GM21447 (cell line): ENCODE data around the gene NUSAP1.
"Not testable (repeated sequence)": the region's sequence is repeated elsewhere in the genome, so short reads cannot be mapped to it uniquely, and the experiment has no call there.

ENCODE experiments used
- ATAC-seq: cut with Tn5 transposase; IDR thresholded peaks from one replicate; pipeline ENCODE4 v1.9.1; 2021; ENCODE audit not compliant: unreplicated experiment

NUSAP1 gene, protein sequence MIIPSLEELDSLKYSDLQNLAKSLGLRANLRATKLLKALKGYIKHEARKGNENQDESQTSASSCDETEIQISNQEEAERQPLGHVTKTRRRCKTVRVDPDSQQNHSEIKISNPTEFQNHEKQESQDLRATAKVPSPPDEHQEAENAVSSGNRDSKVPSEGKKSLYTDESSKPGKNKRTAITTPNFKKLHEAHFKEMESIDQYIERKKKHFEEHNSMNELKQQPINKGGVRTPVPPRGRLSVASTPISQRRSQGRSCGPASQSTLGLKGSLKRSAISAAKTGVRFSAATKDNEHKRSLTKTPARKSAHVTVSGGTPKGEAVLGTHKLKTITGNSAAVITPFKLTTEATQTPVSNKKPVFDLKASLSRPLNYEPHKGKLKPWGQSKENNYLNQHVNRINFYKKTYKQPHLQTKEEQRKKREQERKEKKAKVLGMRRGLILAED

DNA sequence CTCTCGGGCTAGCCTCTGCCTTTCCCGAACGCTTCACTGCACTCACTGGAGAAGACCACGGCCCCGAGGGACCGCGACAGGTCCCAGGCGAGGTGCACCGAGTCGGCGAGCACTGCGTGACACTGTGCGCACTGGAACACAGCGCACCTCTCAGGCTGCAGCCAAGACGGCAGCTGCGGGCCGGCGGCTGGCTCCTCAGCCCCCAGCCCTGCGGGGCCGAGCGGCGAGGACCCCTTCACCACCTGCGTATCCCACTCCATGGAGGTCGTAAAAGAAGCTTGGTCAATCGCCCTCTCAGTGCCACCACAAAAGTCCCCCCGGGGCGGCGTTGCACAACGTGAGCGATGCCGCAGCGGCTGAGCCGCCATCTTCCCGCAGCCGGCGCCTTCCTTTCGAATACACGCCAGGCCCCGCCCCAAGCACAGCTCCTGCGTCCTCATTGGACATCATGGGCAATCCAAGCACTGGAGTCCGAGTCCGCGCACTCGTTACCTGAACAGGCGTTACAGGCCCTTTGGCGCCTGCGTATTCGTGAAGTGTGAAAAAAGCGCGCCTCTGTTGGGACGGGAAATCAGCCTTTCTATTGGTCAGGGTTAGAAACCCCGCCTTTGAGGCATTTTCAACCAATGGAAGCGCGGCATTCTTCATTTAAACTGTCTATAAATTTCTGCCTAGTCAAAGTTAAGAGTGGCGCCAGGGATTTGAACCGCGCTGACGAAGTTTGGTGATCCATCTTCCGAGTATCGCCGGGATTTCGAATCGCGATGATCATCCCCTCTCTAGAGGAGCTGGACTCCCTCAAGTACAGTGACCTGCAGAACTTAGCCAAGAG is at the start of gene NUSAP1, which contains the start of gene OIP5:
TSS of gene NUSAP1 (plus strand) at position 688 of the 832 bp plus-strand sequence. CDS start at position 765, 77 bp downstream.
TSS of gene OIP5 (minus strand) at position 398 of the 832 bp plus-strand sequence. CDS start at position 368, 30 bp downstream.
- ATAC-seq = peak; percentile 83

DNA sequence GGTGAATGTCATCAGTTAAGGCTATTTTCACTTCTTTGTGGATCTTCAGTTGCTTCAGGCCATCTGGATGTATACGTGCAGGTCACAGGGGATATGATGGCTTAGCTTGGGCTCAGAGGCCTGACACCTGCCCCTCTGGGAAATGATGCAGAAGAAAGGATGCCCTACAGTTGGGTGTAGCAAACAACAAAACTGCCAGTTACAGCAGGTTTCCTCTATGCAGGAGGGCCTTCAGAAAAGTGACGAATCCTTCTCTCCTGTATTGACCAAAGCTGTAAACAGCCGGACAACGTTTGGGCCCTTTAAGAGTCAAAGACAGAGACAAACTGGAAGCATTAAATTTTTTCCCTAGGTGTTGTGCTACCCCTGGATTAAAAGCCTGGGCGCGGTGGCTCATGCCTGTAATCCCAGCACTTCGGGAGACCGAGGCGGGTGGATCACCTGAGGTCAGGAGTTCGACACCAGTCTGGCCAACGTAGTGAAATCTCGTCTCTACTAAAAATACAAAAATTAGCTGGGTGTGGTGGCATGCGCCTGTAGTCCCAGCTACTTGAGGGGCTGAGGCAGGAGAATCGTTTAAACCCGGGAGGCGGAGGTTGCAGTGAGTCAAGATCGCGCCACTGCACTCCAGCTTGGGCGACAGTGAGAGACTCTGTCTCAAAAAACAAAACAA is 49.6 kb upstream of the NUSAP1 start:
- ATAC-seq = not testable (repeated sequence)

DNA sequence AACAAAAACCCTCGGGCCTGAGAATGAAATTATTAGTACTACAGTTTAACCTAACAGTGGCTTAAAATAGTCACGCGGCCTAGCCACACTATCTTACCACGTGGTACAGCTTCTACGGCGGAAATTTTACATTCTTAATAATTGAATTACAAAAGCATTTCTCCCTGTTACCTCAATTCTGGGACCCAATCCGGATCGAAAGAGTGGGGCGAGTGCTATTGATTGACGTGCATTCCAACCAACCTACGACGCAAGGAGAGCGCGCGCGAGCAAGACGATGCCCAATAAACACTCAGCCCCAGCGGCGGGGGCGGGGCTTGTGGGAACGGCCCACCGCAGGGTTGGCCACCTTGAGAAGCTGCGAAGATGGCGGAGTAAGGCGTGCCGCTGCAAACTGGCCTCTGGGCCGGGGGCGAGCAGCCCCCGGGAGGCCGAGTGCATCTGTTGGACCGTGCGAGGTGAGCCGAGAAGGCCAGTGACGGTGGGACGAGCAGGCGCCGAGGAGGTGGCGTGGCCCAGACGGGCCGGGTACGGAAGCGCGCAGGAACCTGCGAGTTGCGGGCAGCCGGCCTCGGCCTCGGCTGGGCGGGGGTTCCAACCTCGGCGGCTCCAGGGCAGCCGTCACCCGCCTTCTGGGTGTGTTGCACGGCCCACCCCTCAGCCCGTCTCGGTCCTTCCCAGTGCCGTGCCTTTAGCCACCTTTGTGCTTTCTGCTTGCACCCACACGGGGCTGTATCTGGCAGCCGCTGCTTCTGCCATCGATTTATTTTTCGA is 48.8 kb upstream of the NUSAP1 start:
- peak; percentile 93 for ATAC-seq

DNA sequence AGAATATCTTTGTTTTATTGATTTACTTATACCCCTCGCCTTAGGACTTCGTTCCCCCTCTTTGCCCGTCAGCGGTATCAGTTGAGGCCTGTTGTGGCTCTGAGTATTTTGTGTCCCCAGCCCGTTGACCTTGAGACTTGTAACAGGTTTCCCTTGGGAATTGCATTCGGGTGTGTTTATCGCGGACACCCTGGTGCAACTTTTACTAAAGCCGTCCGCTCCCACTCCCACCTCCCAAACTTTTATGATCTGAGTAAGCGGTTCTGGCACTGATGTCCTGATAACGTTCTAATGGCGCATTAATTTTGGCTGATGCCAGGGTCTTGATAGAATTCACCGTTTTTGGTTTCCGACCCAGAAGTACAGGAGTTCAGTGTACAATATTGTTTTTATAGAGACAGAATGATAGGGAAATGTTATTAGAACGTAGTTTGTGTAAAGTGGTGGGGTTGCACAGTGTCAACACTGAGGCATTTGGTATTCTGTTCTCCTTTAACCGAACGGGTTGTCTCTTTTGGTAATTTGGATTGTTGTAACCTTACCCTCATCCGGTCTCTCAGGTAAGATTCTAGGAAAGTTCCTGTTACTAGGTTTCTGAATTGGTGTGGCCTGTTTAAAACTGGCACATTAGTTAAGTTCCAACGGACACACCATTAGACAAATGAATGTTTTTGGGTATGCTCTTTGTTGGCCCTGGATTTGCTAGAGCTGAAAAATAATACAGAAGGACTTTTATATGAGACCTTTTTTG is 48.1 kb upstream of the NUSAP1 start:
- no peak for ATAC-seq

DNA sequence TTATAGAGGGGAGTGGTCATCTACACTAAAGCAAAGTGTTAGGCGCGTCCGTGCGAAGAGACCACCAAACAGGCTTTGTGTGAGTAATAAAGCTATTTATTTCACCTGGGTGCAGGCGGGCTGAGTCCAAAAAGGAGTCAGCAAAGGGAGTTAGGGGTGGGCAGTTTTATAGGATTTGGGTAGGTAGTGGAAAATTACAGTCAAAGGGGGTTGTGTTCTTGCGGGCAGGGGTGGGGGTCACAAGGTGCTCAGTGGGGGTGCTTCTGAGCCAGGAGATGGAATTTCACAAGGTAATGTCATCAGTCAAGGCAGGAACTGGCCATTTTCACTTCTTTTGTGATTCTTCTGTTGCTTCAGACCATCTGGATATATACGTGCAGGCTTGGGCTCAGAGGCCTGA is 47.4 kb upstream of the NUSAP1 start:
- ATAC-seq = no peak

DNA sequence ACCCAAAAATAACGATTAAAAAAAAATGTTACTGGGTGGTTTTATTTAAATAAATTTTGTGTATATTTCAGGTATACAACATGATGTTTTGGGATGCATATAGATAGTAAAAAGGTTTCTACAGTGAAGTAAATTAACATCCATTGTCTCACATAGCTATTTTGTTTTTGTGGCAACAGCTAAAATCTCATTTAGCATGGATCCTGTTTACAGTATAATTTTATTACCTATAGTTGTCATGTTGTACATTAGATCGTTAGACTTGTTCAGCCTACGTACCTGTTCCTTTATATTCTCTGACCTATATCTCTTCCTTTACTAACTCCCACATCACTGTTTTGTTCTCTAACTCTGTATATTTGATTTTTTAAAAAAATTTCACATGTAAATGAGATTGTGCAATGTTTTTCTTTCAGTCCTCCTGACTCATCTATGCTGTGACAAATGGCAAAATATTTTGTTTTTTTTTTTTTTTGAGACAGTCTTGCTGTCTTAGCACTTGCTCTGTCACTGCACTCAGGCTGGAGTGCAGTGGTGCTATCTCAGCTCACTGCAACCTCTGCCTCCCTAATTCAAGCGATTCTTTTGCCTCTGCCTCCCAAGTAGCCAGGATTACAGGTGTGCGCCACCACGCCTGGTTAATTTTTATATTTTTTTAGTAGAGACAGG is 45.9 kb upstream of the NUSAP1 start:
- no peak for ATAC-seq

DNA sequence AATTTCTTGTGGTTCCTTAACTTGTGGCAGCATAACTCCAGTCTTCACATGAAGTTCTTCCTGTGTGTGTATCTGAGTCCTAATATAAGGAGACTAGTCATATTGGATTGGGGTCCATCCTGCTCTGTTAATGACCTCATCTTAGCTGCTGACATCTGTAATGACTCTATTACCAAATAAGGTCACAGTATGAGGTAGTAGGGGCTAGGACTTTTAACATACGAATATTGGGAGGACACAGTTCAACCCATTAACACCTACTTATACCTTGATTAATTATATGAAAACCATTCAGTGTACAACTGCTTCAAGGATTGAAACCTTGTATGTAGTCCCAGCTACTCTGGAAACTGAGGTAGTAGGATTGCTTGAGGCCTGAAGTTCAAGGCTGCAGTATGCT is 44.2 kb upstream of the NUSAP1 start:
- ATAC-seq = no peak

DNA sequence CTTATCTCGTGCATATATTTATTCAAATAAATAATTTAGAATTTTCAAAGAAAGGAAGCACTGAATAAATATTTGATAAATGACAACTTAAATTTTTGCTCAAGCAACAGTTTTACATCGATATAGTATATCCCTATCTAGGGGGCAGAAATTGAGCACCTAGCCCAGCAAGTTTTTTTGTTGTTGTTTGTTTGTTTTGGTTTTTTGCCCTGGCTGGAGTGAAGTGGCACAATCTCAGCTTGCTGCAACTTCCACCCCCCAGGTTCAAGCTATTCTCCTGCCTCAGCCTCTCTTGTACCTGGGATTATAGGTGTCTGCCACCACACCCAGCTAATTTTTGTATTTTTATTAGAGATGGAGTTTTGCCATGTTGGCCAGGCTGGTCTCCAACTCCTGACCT is 42.7 kb upstream of the NUSAP1 start:
- no peak for ATAC-seq

DNA sequence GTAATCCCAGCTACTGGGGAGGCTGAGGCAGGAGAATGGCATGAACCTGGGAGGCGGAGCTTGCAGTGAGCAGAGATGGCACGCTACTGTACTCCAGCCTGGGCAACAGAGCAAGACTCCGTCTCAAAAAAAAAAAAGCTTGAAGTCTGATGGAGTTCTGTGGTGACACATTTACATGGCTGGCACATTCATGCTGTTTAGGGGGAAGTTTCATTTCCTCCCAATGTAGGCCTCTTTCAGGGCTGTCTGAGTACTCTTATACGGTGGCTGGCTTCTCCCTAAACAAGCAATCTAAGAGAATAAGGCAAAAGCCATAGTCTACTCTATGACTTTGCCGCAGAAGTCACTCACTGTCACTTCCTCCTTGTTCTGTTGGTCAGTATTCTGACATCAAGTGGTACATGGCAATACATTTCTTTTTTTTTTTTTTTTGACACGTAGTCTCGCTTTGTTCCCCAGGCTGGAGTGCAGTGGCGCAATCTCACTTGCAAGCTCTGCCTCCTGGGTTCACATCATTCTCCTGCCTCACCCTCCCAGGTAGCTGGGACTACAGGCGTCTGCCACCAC is 41.5 kb upstream of the NUSAP1 start:
- peak; percentile 84 for ATAC-seq

DNA sequence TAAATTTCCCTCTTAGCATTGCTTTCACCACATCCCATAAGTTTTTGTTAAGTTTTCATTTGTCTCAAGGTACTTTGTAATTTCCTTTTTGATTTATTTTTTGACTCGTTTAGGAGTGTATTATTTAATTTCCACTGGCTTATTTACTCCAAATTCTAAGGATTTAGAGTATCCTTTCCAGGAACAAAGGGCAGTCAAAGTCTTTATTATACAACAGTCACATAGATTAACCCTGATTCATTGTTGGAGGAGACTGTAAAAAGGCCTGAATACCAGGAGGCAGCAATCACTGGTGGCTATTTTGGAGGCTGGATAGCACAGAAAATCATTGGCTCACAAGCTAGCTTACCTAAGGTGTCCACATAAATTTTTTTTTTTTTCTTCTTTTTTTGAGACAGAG is 40.2 kb upstream of the NUSAP1 start:
- no peak for ATAC-seq

DNA sequence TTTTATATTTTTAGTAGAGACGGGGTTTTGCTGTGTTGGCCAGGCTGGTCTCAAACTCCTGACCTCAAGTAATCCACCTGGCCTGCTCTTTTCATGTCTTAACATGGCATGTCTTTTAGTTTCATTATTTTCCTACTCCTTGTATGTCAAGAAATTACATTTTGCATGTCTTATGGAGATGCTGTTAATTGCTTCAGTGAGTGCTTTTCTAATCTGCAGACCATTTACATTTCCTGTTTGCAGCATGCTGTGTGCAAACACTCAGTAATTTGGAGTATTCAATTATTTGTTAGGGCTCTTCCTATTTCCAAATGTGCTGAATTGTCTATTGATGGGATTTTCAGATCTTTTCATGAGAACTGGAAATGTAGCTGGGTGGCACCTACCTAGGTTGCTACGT is 31.5 kb upstream of the NUSAP1 start:
- not testable (repeated sequence) for ATAC-seq

DNA sequence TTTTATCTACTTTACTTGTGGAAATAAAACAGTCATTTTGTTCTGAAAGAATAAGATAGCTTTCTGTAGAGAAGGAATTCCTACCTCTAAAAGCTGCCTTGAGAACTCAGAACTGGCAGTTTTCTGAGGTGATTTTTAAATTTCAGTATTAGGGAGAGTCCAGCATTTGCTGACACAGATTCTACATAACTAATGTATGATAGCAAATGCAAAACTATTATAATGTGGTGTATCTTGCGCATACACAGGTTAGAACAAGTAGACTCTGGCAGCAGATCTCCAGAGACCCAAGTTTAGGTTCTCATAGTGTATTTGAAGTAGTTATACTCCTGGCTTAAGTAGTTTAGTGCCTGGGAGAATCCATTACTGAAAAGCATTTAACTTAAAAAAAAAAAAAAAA is 31.1 kb upstream of the NUSAP1 start:
- no peak for ATAC-seq

DNA sequence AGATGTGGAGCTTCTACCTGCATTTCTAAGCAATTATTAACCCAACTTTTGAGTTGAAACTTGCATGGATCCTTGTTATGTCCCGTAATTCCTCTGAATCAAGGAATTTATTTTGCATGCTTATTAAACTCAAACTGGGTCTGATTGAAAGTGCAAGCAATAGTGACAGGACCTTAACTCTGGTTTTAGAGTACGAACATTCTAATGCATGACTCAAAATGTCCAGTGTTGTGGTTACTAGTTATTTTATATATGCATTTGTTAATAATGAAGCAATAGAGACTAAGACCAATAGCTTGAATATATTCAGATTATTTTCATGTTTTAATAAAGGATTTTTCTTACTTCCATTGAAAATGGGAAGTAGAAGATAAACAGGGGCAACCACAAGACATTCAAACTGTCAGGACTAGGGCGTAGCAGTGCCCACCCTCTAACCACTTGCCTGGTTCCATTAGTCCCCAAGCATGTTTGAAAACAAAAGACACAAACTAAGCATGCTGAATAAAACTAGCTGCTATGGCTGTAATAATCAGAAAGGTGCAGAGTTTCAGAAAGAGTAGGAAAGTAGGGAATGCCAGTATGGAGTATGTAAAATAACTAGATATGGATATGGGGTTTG is 28.4 kb upstream of the NUSAP1 start:
- no peak for ATAC-seq

DNA sequence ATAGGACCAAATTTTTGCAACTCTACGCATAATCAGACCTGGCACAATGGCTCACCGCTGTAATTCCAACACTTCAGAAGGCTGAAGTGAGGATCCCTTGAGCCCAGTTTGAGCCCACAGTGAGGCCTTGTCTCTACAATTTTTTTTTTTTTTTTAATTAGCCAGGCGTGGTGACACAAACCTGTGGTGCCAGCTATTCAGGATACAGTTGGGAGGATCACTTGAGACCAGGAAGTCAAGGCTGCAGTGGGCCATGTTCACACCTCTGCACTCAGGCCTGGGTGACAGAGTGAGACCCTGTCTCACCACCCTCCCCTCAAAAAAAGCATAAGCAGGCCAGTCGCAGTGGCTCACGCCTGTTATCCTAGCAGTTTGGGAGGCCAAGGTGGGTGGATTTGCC is 25.0 kb upstream of the NUSAP1 start:
- ATAC-seq = no peak

DNA sequence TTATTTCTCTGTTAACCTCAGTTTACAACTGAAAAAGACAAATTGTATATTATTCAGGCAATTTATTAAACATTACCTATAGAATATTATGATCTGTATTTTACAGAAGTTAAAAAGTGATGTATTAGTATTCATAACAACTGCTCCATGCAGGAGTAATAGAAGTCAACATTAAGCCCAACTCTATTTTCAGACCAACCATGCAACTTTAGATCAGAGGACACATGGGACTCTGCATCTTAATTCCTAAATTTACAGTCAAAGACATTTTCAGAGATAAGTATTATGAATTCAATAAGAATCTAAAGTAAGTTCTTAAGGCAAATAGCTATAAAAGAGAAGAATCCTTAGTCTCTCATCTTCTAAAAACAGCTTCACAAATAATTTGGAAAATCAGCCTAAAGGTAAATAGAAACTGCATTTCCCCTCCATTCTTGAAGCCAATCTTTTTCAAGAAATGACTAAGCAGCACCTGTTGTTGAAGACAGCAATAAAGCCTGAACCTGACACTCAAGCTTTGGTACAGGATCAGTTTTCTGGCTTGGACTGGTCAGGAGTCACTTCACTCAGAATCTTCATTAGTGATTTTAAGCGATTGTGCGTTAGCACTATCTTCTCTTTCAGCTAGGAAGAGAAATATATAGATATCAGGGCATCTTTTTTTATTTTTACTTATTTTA is 23.3 kb upstream of the NUSAP1 start:
- ATAC-seq = peak; percentile 66

DNA sequence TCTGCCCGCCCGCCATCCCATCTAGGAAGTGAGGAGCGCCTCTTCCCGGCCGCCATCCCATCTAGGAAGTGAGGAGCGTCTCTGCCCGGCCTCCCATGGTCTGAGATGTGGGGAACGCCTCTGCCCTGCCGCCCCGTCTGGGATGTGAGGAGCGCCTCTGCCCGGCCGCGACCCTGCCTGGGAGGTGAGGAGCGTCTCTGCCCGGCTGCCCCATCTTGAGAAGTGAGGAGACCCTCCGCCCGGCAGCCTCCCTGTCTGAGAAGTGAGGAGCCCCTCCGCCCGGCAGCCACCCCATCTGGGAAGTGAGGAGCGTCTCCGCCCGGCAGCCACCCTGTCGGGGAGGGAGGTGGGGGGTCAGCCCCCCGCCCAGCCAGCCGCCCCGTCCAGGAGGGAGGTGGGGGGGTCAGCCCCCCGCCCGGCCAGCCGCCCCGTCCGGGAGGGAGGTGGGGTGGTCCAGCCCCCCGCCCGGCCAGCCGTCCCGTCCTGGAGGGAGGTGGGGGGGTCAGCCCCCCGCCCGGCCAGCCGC is 11.8 kb upstream of the NUSAP1 start:
- not testable (repeated sequence) for ATAC-seq

DNA sequence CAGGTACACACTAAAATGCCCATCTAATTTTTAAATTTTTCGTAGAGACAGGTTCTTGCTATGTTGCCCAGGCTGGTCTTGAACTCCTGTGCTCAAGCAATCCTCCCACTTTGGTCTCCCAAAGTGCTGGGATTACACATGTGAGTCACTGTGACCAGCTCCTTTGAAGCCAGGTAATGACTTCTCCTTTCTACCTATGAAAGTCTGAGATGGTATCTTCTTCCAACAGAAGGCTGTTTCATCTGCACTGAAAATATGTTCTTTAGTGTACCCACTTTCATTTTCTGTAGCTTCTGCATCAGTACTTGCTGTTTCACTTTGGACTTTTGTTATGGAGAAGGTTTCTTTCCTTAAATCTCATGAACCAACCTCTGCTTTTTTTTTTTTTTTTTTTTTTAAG is 9.1 kb upstream of the NUSAP1 start:
- ATAC-seq = no peak

DNA sequence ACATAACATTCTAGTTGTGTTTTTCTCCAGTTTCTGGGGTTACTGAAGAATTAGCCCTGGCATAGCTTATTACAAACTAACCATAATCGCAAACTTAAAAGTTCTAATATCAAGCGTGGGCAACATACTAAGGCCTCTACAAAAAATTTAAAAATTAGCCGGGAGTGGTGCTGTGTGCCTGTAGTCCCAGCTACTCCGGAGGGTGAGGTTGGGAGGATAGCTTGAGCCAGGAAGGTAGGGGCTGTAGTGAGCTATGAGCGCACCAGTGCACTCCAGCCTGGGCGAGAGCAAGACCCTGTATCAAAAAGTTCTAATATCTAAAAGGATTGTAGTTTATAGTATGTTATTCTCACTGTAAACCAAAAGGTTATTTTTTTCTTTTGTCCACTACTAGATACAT is 1.4 kb upstream of the NUSAP1 start:
- no peak for ATAC-seq
